ENCODE measurements around the gene DRAXIN.

DNA sequence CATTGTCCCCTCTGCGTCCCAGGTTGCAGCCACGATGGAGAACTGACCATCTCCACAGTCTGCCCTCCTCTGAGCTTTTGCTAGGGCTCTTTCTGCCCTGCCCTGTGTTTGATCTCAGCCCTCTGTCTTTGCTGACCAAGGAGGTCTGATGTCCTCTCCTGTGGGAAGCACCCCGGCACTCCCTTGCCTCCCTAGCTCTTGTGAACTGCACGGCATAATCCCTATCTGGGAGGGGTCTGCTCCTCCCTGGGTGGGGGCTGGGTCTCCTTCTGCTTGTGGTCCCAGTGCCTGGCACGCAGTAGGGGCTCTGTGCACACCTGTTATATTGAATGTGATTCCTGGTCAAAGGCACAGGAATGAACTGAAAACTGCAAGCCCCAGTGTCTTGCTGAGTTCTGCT is 2.4 kb downstream of the DRAXIN start:
- TF ChIP-seq CTCF (IDR thresholded peaks at IDR 0.05) (no peak), POLR2A (IDR thresholded peaks at IDR 0.05) (no peak)

Measured in uterus (tissue), 2 donors.